ENCODE measurements around the gene GTF2F2. TPM values are rescaled to one million over a fixed set of nuclear protein-coding genes. Genes with fewer than 3 reads are reported as not detected.

The GTF2F2 gene
- total and polyA plus RNA-seq, 8 donors = 8.7 to 30.7 (median 16.2) TPM

GRCh38 chr13:45315520-45316167 is 195.3 kb downstream of the GTF2F2 start:
- no peaks in the 10 kb centered on the region for H3K36me3 ChIP-seq
- DNase-seq = no peak
- TF ChIP-seq EP300 (IDR thresholded peaks at IDR 0.05) = no peak
- TF ChIP-seq, protein P1, sequence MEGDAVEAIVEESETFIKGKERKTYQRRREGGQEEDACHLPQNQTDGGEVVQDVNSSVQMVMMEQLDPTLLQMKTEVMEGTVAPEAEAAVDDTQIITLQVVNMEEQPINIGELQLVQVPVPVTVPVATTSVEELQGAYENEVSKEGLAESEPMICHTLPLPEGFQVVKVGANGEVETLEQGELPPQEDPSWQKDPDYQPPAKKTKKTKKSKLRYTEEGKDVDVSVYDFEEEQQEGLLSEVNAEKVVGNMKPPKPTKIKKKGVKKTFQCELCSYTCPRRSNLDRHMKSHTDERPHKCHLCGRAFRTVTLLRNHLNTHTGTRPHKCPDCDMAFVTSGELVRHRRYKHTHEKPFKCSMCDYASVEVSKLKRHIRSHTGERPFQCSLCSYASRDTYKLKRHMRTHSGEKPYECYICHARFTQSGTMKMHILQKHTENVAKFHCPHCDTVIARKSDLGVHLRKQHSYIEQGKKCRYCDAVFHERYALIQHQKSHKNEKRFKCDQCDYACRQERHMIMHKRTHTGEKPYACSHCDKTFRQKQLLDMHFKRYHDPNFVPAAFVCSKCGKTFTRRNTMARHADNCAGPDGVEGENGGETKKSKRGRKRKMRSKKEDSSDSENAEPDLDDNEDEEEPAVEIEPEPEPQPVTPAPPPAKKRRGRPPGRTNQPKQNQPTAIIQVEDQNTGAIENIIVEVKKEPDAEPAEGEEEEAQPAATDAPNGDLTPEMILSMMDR (IDR thresholded peaks at IDR 0.05) = no peak
- no peak for TF ChIP-seq POLR2AphosphoS5 (IDR thresholded peaks at IDR 0.05)
- TF ChIP-seq POLR2A (IDR thresholded peaks at IDR 0.05) = no peak
- H3K27me3 ChIP-seq = no peaks in the 10 kb centered on the region
- H3K27ac ChIP-seq = no peak overlapping the region
- H3K4me1 ChIP-seq = peaks cover 8 to 22% (median 18%) of the 10 kb centered on the region in 4 donors
- 72 to 86% (median 82%) methylated on average over 11 of the region's 11 CpGs for WGBS, 5 donors
- H3K9me3 ChIP-seq = no peaks in the 10 kb centered on the region
- no peak overlapping the region for H3K4me3 ChIP-seq
- intact Hi-C loops (cut with DNase I; ENCODE audit: low total_unique reads) = no loop called here

GRCh38 chr13:45316338-45316737 is 196.0 kb downstream of the GTF2F2 start:
- no peaks in the 10 kb centered on the region for H3K27me3 ChIP-seq
- H3K27ac ChIP-seq = no peak overlapping the region
- no peaks in the 10 kb centered on the region for H3K36me3 ChIP-seq
- no peak for DNase-seq
- intact Hi-C loops (cut with DNase I; ENCODE audit: low total_unique reads) = no loop called here
- no peaks in the 10 kb centered on the region for H3K9me3 ChIP-seq
- TF ChIP-seq, protein P1 (IDR thresholded peaks at IDR 0.05) = no peak
- TF ChIP-seq POLR2AphosphoS5 (IDR thresholded peaks at IDR 0.05) (no peak), POLR2A (IDR thresholded peaks at IDR 0.05) (no peak), EP300 (IDR thresholded peaks at IDR 0.05) (no peak)
- peaks cover 5 to 16% (median 13%) of the 10 kb centered on the region in 4 donors for H3K4me1 ChIP-seq
- H3K4me3 ChIP-seq = no peak overlapping the region
- WGBS, 5 donors = 24 to 39% (median 30%) methylated on average over 6 of the region's 6 CpGs

- Histone ChIP-seq H3K36me3 (no peaks in the 10 kb centered on the region), H3K4me1 (peaks cover 0 to 10% (median 9%) of the 10 kb centered on the region in 4 donors), H3K4me3 (no peak overlapping the region), H3K27ac (no peak overlapping the region), H3K27me3 (no peaks in the 10 kb centered on the region), H3K9me3 (no peaks in the 10 kb centered on the region)
- intact Hi-C loops (cut with DNase I; ENCODE audit: low total_unique reads) = no loop called here
- 77 to 88% (median 83%) methylated on average over 5 of the region's 5 CpGs for WGBS, 5 donors
- TF ChIP-seq POLR2AphosphoS5 (IDR thresholded peaks at IDR 0.05) = no peak
- TF ChIP-seq, protein P1 (IDR thresholded peaks at IDR 0.05) = no peak
- TF ChIP-seq EP300 (IDR thresholded peaks at IDR 0.05) = no peak
- no peak for TF ChIP-seq POLR2A (IDR thresholded peaks at IDR 0.05)
- no peak for DNase-seq
Measured at GRCh38 chr13:45316996-45317395, 196.7 kb downstream of the GTF2F2 start.

DNA sequence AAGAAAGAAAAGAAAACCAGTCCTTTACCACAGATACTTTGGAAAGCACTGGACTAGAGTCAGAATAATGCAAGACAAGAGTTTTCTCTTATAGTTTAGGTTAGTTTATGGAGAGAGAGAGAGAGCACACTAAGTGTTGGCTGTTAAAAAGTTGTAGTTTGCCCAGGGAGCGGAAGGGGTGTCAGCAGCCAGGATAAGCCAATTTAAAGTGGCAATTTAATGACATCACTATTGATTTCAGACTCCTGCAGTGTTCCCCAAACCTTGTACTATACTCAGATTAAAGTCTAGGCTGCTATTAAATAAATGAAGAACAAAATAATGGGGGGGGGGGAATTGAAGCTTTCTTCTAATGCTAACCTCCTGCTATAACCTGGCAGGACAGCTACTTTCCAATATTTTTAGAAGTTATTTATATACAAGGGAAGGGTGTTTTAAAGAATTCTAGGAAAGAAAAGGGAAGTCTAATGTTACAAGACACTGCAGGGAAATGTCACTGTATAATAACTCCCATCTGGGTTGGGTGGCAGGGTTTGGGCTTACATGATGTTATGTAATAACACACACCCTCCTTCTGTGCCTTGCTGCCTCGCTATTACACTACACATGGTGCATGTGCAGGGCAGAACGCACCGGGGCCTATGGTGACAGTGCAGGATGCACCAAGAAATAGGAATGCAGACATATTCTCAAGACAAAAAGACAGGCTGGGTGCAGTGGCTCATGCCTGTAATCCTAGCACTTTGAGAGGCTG is 200.7 kb downstream of the GTF2F2 start:
- Histone ChIP-seq H3K9me3 (no peaks in the 10 kb centered on the region), H3K36me3 (no peaks in the 10 kb centered on the region), H3K27ac (no peak overlapping the region), H3K4me1 (peaks cover 0 to 16% (median 11%) of the 10 kb centered on the region in 4 donors), H3K27me3 (no peaks in the 10 kb centered on the region), H3K4me3 (no peak overlapping the region)
- DNase-seq = no peak
- TF ChIP-seq EP300 (IDR thresholded peaks at IDR 0.05) (no peak), POLR2AphosphoS5 (IDR thresholded peaks at IDR 0.05) (no peak), POLR2A (IDR thresholded peaks at IDR 0.05) (no peak)
- TF ChIP-seq, protein P1 (IDR thresholded peaks at IDR 0.05) = no peak
- WGBS, 5 donors = 55 to 85% (median 70%) methylated on average over 4 of the region's 4 CpGs
- intact Hi-C loops (cut with DNase I; ENCODE audit: low total_unique reads) = no loop called here

All from stomach (tissue), 9 donors.